K562 (cell line): Measurements from ENCODE around the gene ALG13. TPM values are rescaled to one million over a fixed set of nuclear protein-coding genes. Genes with fewer than 3 reads are reported as not detected.

Source experiments
- ATAC-seq: fragments of 200-7000 bp; cut with Tn5 transposase; 3 replicates; pipeline ENCODE4 v1.9.1; 2020; ENCODE audit warnings: moderate library complexity
- BruUV-seq: library from RNA; stranded (reverse); fragments of 400-500 nt; replicated peaks from 2 replicates; lab custom pipeline; 2021; lab: Mats Ljungman, UMichigan
- CTCF ChIA-PET: fragments of 300-600 bp; formaldehyde crosslinking; extraction: SDS; loops from one replicate; lab custom pipeline; 2021; ENCODE audit warnings: low intra/inter-chr PET ratio; lab: Yijun Ruan, JAX
- POLR2A ChIA-PET: fragments of 300-600, 350-650 bp; sonication (Branson Sonifier 250); formaldehyde crosslinking; extraction: SDS; loops from one replicate; lab custom pipeline; 2021; ENCODE audit warnings: antibody characterized with exemption, inconsistent platforms; lab: Yijun Ruan, JAX
- DNase-seq, 4 experiments: peaks; one replicate each; pipeline versions ENCODE4 v3.0.0 to v3.0.0-alpha.2; 2011 to 2018; ENCODE audit warnings: low spot score in 3 of 4, mixed read lengths in 3 of 4; ENCODE audit errors: extremely low read depth in 1 of 4
- FAIRE-seq: peaks from 2 replicates; lab custom pipeline; 2011; peaks lifted over from hg19 to GRCh38; lab: Jason Lieb, UNC
- H2AFZ ChIP-seq: 2 replicates; pipeline ENCODE4 v1.6.0; 2011; ENCODE audit warnings: low read depth, low read length, control low read depth, inconsistent platforms
- H3K27ac ChIP-seq: fragments of 200-600 bp; 3 replicates; pipeline ENCODE4 v1.8.0; 2011; ENCODE audit warnings: low read depth, mild to moderate bottlenecking, control low read depth, inconsistent platforms, low read length, moderate library complexity, mixed read lengths; ENCODE audit errors: extremely low read depth
- H3K27me3 ChIP-seq, 2 experiments: fragments of 300-600 bp in 1 of 2; 2 replicates in 1 of 2; 3 replicates in 1 of 2; pipeline versions ENCODE4 v1.6.0 to v1.8.0; 2011; ENCODE audit warnings: inconsistent platforms in 2 of 2, low read length in 2 of 2, mild to moderate bottlenecking in 1 of 2, mixed read lengths in 1 of 2, moderate library complexity in 1 of 2; ENCODE audit not compliant: control insufficient read depth in 2 of 2, insufficient read depth in 2 of 2
- H3K36me3 ChIP-seq: fragments of 300-600 bp; 3 replicates; pipeline ENCODE4 v1.8.0; 2011; ENCODE audit warnings: mild to moderate bottlenecking, low read length, inconsistent platforms; ENCODE audit not compliant: control insufficient read depth, insufficient read depth
- H3K4me1 ChIP-seq, 2 experiments: fragments of 200-600 bp in 1 of 2; replicated peaks in 1 of 2; 2 replicates in 1 of 2; 3 replicates in 1 of 2; pipeline versions ENCODE4 v1.5.1 to v1.8.0; 2011; ENCODE audit warnings: inconsistent platforms in 2 of 2, low read length in 2 of 2, mild to moderate bottlenecking in 1 of 2, mixed read lengths in 1 of 2, moderate library complexity in 1 of 2; ENCODE audit not compliant: control insufficient read depth in 2 of 2, insufficient read depth in 2 of 2
- H3K4me2 ChIP-seq: 2 replicates; pipeline ENCODE4 v1.6.1; 2011; ENCODE audit warnings: low read length, control low read depth, inconsistent platforms, mixed read lengths; ENCODE audit not compliant: insufficient read depth
- H3K4me3 ChIP-seq: fragments of 200-600 bp; sonication (generic), shearing (Covaris generic); 2 replicates; pipeline ENCODE4 v1.5.1; 2016; ENCODE audit warnings: control low read depth, inconsistent platforms
- H3K79me2 ChIP-seq: fragments of 200-600 bp; 3 replicates; pipeline ENCODE4 v1.8.0; 2011; ENCODE audit warnings: low read length, inconsistent platforms; ENCODE audit not compliant: control insufficient read depth, insufficient read depth
- H3K9ac ChIP-seq, 2 experiments: 2 replicates each; pipeline versions ENCODE4 v1.6.0 to v1.6.1; 2011; ENCODE audit warnings: low read depth in 2 of 2, low read length in 2 of 2, control low read depth in 1 of 2, inconsistent platforms in 1 of 2, mild to moderate bottlenecking in 1 of 2, mixed read lengths in 1 of 2; ENCODE audit not compliant: insufficient read depth in 1 of 2
- H3K9me1 ChIP-seq: one replicate; pipeline ENCODE4 v1.6.0; 2011; ENCODE audit warnings: inconsistent platforms, mild to moderate bottlenecking, low read length, moderate library complexity; ENCODE audit not compliant: control insufficient read depth, insufficient read depth
- H3K9me3 ChIP-seq: replicated peaks from 2 replicates; pipeline ENCODE4 v1.5.1; 2011; ENCODE audit warnings: low read depth, low read length, inconsistent platforms; ENCODE audit not compliant: control insufficient read depth, insufficient read depth
- H4K20me1 ChIP-seq: replicated peaks from 2 replicates; pipeline ENCODE4 v1.6.1; 2011; ENCODE audit warnings: low read length, inconsistent platforms, mixed read lengths; ENCODE audit not compliant: control insufficient read depth, insufficient read depth
- C11orf30 ChIP-seq: fragments of 450-650 bp; IDR thresholded peaks from 2 replicates; pipeline ENCODE4 v1.6.1; 2016; ENCODE audit warnings: low read depth, mild to moderate bottlenecking
- FOXP1 ChIP-seq: sonication (generic); formaldehyde crosslinking; IDR thresholded peaks from 2 replicates; pipeline ENCODE4 v1.8.0; 2022; ENCODE audit warnings: mild to moderate bottlenecking, missing genetic modification reagents
- GABPB1 ChIP-seq: sonication (generic); formaldehyde crosslinking; IDR thresholded peaks from 2 replicates; pipeline ENCODE4 v1.8.0; 2022; ENCODE audit warnings: mild to moderate bottlenecking, missing genetic modification reagents
- LCOR ChIP-seq: sonication (generic); formaldehyde crosslinking; IDR thresholded peaks from 2 replicates; pipeline ENCODE4 v1.8.0; 2022; ENCODE audit warnings: mild to moderate bottlenecking, missing genetic modification reagents
- PML ChIP-seq: IDR thresholded peaks from 2 replicates; pipeline ENCODE4 v1.6.1; 2012; ENCODE audit warnings: low read length, inconsistent platforms
- POLR2H ChIP-seq: IDR thresholded peaks from 2 replicates; pipeline ENCODE4 v1.6.1; 2016; ENCODE audit warnings: missing genetic modification characterization, low read depth, mild to moderate bottlenecking, control low read depth, missing compliant biosample characterization, moderate library complexity
- U2AF1 ChIP-seq: fragments of 200-400 bp; formaldehyde crosslinking; optimal IDR thresholded peaks from 2 replicates; pipeline ENCODE3; 2017; ENCODE audit warnings: mild to moderate bottlenecking, low read depth, low read length, moderate library complexity
- ZNF239 ChIP-seq: fragments of 250-450 bp; sonication (Bioruptor Pico); IDR thresholded peaks from 2 replicates; pipeline ENCODE4 v1.4.0; 2020; ENCODE audit warnings: mild to moderate bottlenecking
- ZNF253 ChIP-seq: fragments of 250-450 bp; sonication (Bioruptor Pico); conservative IDR thresholded peaks from 2 replicates; pipeline ENCODE4 v1.6.1; 2021; ENCODE audit warnings: mild to moderate bottlenecking
- ZNF354B ChIP-seq: fragments of 250-450 bp; sonication (Bioruptor Pico); IDR thresholded peaks from 2 replicates; pipeline ENCODE4 v1.4.0; 2020
- ZNF41 ChIP-seq: fragments of 250-450 bp; sonication (Bioruptor Pico); conservative IDR thresholded peaks from 2 replicates; pipeline ENCODE4 v1.4.0; 2020; ENCODE audit warnings: mild to moderate bottlenecking
- WGBS: fragments of 100-300 bp; shearing (Covaris generic); methylation state at CpG from one replicate; pipeline ENCODE4 v1.1.6; 2016; ENCODE audit warnings: low coverage, mixed read lengths; ENCODE audit not compliant: insufficient coverage; ENCODE audit errors: missing lambda C conversion rate; 5-methylcytosine and 5-hydroxymethylcytosine counted together
- in situ Hi-C: fragments of 300-500 bp; cut with MboI; formaldehyde crosslinking; loops from 4 replicates; pipeline ENCODE4 v1.15.0; 2018; ENCODE audit warnings: inconsistent platforms, mixed read lengths
- intact Hi-C: fragments of 100-400 bp; cut with micrococcal nuclease; formaldehyde crosslinking; loops from 2 replicates; pipeline ENCODE4 v1.14.2; 2022
- polyA plus RNA-seq, 8 experiments: library from polyadenylated mRNA; depleted of rRNA in 4 of 8; stranded (reverse) in 5 of 8; unstranded in 3 of 8; fragments of >200 nt; fragmentation: Nextera tagmentation in 2 of 8; fragmentation: Illumina TruSeq in 1 of 8; extraction: Ambion mirVana in 2 of 8; extraction: Trizol in 1 of 8; gene quantifications; 2 replicates each; pipeline versions ENCODE4 v1.2.1 to v1.2.3, GENCODE V29; 2011 to 2014; ENCODE audit warnings: inconsistent platforms in 1 of 8, missing spikeins in 1 of 8
- total RNA-seq, 7 experiments: library from RNA; depleted of rRNA in 6 of 7; stranded (reverse); fragments of >200 nt in 6 of 7; fragmentation: Illumina TruSeq in 2 of 7; extraction: Trizol in 2 of 7; gene quantifications; 2 replicates each; pipeline versions ENCODE4 v1.2.1 to v1.2.3, GENCODE V29; 2011 to 2021; ENCODE audit warnings: low replicate concordance in 1 of 7
- TF ChIP-seq, protein P1 (sequence below): fragments of 250-450 bp; sonication (Bioruptor Pico); IDR thresholded peaks from 2 replicates; pipeline ENCODE4 v1.5.0; 2021; ENCODE audit warnings: mild to moderate bottlenecking, moderate library complexity
- TF ChIP-seq, protein P2 (sequence below): fragments of 250-450 bp; sonication (Bioruptor Pico); IDR thresholded peaks from 2 replicates; pipeline ENCODE4 v1.4.0; 2020
- TF ChIP-seq, protein P3 (sequence below): IDR thresholded peaks from 2 replicates; pipeline ENCODE4 v1.6.1; 2016; ENCODE audit warnings: missing genetic modification characterization, missing compliant biosample characterization

Gene ALG13
- total and polyA plus RNA-seq, 9 of the 15 experiments (the other 6 are each of a cell fraction or from before 2014, with no cell fraction given), result 40.3 to 117 (median 68.2) TPM

DNA sequence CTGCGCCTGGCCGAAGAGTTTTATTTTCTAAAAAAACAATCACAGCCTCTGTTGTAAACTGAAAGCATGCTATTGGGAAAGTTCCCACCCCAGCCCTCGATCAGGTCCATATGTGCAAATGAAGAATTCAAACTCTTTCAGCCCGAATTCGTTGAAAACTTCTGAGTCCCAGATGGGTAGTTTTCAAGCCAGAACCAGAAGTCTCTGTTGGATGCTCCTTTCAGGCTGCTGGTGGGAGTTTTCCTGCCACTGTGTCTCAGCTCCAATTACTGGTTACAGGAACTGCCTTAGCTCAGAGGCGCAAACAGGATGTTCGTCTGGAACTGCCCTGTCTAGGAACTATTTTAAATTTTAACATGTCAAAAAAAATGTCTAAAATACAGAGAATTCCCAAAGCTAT lies 9.3 kb upstream of the ALG13 start:
- ChIA-PET POLR2A (no interaction called here), CTCF (no interaction called here)
- ATAC-seq, result no peak
- FAIRE-seq, result no peak
- Histone ChIP-seq H4K20me1 (no peaks in the 10 kb centered on the region), H3K9me1 (no peaks in the 10 kb centered on the region), H3K79me2 (no peaks in the 10 kb centered on the region), H3K4me2 (no peak overlapping the region), H3K4me3 (no peak overlapping the region), H3K4me1 (no peaks in the 10 kb centered on the region), H3K27me3 (no peaks in the 10 kb centered on the region; a peak in 1 of 5 replicates), H2AFZ (no peak overlapping the region), H3K36me3 (no peaks in the 10 kb centered on the region), H3K27ac (no peak overlapping the region), H3K9me3 (no peaks in the 10 kb centered on the region), H3K9ac (no peak overlapping the region)
- DNase-seq, result no peak
- WGBS, result 17% methylated on average over 6 of the region's 7 CpGs
- intact Hi-C loops (no loop called here), in situ Hi-C loops (no loop called here)
- BruUV-seq, result no TSS peak
- TF ChIP-seq GABPB1 (CRISPR knock-in tag), result no peak
- TF ChIP-seq LCOR, result no peak
- no peak for TF ChIP-seq POLR2H (tag)
- TF ChIP-seq, protein P1, sequence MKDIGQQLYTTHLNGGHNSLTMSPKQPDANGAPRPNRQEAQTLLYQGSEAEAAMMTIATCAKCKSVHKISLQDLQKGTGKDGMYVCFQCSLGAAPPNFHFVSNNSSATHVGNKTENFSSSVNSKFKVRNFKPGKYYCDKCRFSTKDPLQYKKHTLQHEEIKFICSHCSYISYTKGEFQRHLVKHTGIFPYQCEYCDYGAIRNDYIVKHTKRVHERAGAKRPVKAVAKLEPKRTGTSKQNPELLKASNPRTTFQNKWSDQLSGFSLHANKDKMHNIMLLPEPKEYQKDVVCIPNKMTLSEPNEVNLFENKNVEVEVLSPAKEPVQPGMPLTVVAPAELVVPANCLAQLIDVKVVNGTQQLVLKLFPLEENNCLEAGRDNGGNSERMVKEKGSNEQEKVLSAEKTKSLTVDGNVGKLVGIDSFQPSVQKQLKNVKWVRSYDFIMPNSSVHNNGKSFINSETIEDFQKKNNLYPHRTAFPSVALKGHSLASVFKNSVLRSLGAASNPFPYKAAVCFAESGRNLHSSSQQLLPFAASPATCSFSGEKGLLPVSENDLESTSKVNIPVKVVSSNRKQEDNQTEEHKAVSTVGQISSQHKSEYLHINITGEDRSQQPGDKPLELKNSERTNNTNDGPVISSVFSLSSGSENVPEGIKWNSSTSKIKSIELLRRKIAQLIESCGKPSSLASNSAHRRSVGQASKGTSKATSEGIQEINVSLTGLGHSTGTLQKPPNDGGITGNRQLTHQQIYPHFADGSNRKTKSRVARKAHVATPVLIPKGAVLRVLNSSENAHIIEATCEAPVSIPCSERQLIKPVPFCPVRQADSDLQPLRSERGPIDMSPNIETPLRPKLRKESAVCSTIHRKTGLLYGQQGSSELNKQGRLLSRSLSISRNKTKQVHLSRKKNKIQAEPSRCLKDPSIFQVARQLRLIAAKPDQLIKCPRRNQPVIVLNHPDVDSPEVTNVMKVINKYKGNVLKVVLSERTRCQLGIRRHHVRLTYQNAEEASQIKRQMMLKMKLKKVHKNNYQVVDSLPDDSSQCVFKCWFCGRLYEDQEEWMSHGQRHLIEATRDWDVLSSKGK, result no peak
- TF ChIP-seq PML, result no peak
- TF ChIP-seq FOXP1 (CRISPR knock-in tag), result no peak
- no peak for TF ChIP-seq ZNF41
- TF ChIP-seq, protein P2, sequence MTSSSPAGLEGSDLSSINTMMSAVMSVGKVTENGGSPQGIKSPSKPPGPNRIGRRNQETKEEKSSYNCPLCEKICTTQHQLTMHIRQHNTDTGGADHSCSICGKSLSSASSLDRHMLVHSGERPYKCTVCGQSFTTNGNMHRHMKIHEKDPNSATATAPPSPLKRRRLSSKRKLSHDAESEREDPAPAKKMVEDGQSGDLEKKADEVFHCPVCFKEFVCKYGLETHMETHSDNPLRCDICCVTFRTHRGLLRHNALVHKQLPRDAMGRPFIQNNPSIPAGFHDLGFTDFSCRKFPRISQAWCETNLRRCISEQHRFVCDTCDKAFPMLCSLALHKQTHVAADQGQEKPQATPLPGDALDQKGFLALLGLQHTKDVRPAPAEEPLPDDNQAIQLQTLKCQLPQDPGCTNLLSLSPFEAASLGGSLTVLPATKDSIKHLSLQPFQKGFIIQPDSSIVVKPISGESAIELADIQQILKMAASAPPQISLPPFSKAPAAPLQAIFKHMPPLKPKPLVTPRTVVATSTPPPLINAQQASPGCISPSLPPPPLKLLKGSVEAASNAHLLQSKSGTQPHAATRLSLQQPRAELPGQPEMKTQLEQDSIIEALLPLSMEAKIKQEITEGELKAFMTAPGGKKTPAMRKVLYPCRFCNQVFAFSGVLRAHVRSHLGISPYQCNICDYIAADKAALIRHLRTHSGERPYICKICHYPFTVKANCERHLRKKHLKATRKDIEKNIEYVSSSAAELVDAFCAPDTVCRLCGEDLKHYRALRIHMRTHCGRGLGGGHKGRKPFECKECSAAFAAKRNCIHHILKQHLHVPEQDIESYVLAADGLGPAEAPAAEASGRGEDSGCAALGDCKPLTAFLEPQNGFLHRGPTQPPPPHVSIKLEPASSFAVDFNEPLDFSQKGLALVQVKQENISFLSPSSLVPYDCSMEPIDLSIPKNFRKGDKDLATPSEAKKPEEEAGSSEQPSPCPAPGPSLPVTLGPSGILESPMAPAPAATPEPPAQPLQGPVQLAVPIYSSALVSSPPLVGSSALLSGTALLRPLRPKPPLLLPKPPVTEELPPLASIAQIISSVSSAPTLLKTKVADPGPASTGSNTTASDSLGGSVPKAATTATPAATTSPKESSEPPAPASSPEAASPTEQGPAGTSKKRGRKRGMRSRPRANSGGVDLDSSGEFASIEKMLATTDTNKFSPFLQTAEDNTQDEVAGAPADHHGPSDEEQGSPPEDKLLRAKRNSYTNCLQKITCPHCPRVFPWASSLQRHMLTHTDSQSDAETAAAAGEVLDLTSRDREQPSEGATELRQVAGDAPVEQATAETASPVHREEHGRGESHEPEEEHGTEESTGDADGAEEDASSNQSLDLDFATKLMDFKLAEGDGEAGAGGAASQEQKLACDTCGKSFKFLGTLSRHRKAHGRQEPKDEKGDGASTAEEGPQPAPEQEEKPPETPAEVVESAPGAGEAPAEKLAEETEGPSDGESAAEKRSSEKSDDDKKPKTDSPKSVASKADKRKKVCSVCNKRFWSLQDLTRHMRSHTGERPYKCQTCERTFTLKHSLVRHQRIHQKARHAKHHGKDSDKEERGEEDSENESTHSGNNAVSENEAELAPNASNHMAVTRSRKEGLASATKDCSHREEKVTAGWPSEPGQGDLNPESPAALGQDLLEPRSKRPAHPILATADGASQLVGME (CRISPR knock-in tag), result no peak
- no peak for TF ChIP-seq C11orf30
- no peak for TF ChIP-seq U2AF1
- no peak for TF ChIP-seq ZNF253 (CRISPR knock-in tag)
- TF ChIP-seq, protein P3, sequence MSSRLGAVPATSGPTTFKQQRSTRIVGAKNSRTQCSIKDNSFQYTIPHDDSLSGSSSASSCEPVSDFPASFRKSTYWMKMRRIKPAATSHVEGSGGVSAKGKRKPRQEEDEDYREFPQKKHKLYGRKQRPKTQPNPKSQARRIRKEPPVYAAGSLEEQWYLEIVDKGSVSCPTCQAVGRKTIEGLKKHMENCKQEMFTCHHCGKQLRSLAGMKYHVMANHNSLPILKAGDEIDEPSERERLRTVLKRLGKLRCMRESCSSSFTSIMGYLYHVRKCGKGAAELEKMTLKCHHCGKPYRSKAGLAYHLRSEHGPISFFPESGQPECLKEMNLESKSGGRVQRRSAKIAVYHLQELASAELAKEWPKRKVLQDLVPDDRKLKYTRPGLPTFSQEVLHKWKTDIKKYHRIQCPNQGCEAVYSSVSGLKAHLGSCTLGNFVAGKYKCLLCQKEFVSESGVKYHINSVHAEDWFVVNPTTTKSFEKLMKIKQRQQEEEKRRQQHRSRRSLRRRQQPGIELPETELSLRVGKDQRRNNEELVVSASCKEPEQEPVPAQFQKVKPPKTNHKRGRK, result no peak
- TF ChIP-seq ZNF239 (CRISPR knock-in tag), result no peak
- TF ChIP-seq ZNF354B (CRISPR knock-in tag), result no peak
